GM12891 (cell line): Measurements from ENCODE around the gene DDX47.

Experiments used
- PAX5 ChIP-seq: IDR thresholded peaks from 2 replicates; pipeline ENCODE4 v1.6.1; 2011; ENCODE audit warnings: low read length, moderate library complexity, mild to moderate bottlenecking; ENCODE audit not compliant: insufficient read depth, severe bottlenecking
- POLR2A ChIP-seq: IDR thresholded peaks from 2 replicates; pipeline ENCODE4 v1.6.1; 2011; ENCODE audit warnings: low read depth, low read length, control low read depth
- POLR2AphosphoS5 ChIP-seq: IDR thresholded peaks from 2 replicates; pipeline ENCODE4 v1.6.1; 2011; ENCODE audit warnings: low read depth, low read length, control low read depth
- POU2F2 ChIP-seq: IDR thresholded peaks from 2 replicates; pipeline ENCODE4 v1.6.1; 2011; ENCODE audit warnings: low read depth, mild to moderate bottlenecking, control low read depth, low read length, moderate library complexity
- SPI1 ChIP-seq: IDR thresholded peaks from 2 replicates; pipeline ENCODE4 v1.6.1; 2011; ENCODE audit warnings: low read depth, low read length, control low read depth
- TAF1 ChIP-seq: IDR thresholded peaks from 2 replicates; pipeline ENCODE4 v1.6.1; 2011; ENCODE audit warnings: low read depth, low read length, control low read depth

GRCh38 chr12:12870465-12870864, 57.3 kb downstream of the DDX47 start:
- TF ChIP-seq POLR2A = no peak
- no peak for TF ChIP-seq TAF1
- no peak for TF ChIP-seq POLR2AphosphoS5
- no peak for TF ChIP-seq POU2F2
- TF ChIP-seq SPI1 = no peak
- TF ChIP-seq PAX5 = no peak
